CD4-positive, alpha-beta T cell treated with Interferon gamma for 1 hour (primary cell): ENCODE results near the gene PDLIM1.

Experiments used
- DNase-seq: peaks from one replicate; pipeline ENCODE4 v3.0.0-alpha.2; 2020

The PDLIM1 gene

GRCh38 chr10:95314192-95314918, 23.6 kb upstream of the PDLIM1 start:
- DNase-seq: no peak

GRCh38 chr10:95312986-95313495, 22.2 kb upstream of the PDLIM1 start:
- no peak for DNase-seq

GRCh38 chr10:95312257-95312656, 21.5 kb upstream of the PDLIM1 start:
- no peak for DNase-seq

GRCh38 chr10:95309958-95310357, 19.2 kb upstream of the PDLIM1 start:
- DNase-seq: no peak

GRCh38 chr10:95308389-95309302, 17.8 kb upstream of the PDLIM1 start:
- DNase-seq: no peak

- DNase-seq: no peak
These were observed 16.0 kb upstream of the PDLIM1 start for GRCh38 chr10:95306851-95307250.

GRCh38 chr10:95306318-95306650, 15.5 kb upstream of the PDLIM1 start:
- DNase-seq: no peak

GRCh38 chr10:95305606-95306317, 15.0 kb upstream of the PDLIM1 start:
- DNase-seq: no peak

GRCh38 chr10:95304976-95305375, 14.2 kb upstream of the PDLIM1 start:
- DNase-seq: no peak

GRCh38 chr10:95304463-95304862, 13.7 kb upstream of the PDLIM1 start:
- no peak for DNase-seq

- DNase-seq: no peak
These were observed 13.1 kb upstream of the PDLIM1 start for GRCh38 chr10:95303950-95304349.

- no peak for DNase-seq
These were observed 12.7 kb upstream of the PDLIM1 start for GRCh38 chr10:95303535-95303934.

GRCh38 chr10:95300022-95300539, 9.3 kb upstream of the PDLIM1 start:
- no peak for DNase-seq

- no peak for DNase-seq
These were observed 6.6 kb upstream of the PDLIM1 start for GRCh38 chr10:95297402-95297801.

GRCh38 chr10:95296764-95297163, 6.0 kb upstream of the PDLIM1 start:
- DNase-seq: no peak

- peak; percentile 77 for DNase-seq
These were observed 4.4 kb upstream of the PDLIM1 start for GRCh38 chr10:95295031-95295755.

GRCh38 chr10:95293631-95294030, 2.8 kb upstream of the PDLIM1 start:
- DNase-seq: no peak

- DNase-seq: no peak
These were observed 699 bp upstream of the PDLIM1 start for GRCh38 chr10:95291365-95292039.

GRCh38 chr10:95289921-95290421, 832 bp downstream of the PDLIM1 start:
- DNase-seq: no peak

GRCh38 chr10:95289003-95289920, 1.5 kb downstream of the PDLIM1 start:
- DNase-seq: no peak
